Suprapubic skin (tissue), 4 donors: ENCODE measurements around the gene ROS1. TPM values are rescaled to one million over a fixed set of nuclear protein-coding genes. Genes with fewer than 3 reads are reported as not detected.
"Not testable (repeated sequence)": the region's sequence is repeated elsewhere in the genome, so short reads cannot be mapped to it uniquely, and the experiment has no call there.

Source experiments
- DNase-seq, 2 donors: peaks; one replicate each; pipeline ENCODE4 v3.0.0-alpha.2; 2019; ENCODE audit warnings: low spot score in 2 of 2
- H3K27ac ChIP-seq: fragments of 200-600 bp; sonication (generic); one replicate; pipeline ENCODE4 v1.5.1; 2019
- H3K27me3 ChIP-seq: fragments of 200-600 bp; sonication (generic); one replicate; pipeline ENCODE4 v1.5.1; 2019
- H3K36me3 ChIP-seq: fragments of 200-600 bp; sonication (generic); one replicate; pipeline ENCODE4 v1.5.1; 2019
- H3K4me1 ChIP-seq: fragments of 200-600 bp; sonication (generic); one replicate; pipeline ENCODE4 v1.5.1; 2019
- H3K4me3 ChIP-seq: fragments of 200-600 bp; sonication (generic); one replicate; pipeline ENCODE4 v1.5.1; 2019; ENCODE audit warnings: mild to moderate bottlenecking
- H3K9me3 ChIP-seq: fragments of 200-600 bp; sonication (generic); one replicate; pipeline ENCODE4 v1.5.1; 2019
- EP300 ChIP-seq: sonication (generic); formaldehyde crosslinking; IDR thresholded peaks from one replicate; pipeline ENCODE4 v1.6.1; 2017; ENCODE audit warnings: antibody characterized with exemption
- POLR2A ChIP-seq, 2 donors: fragments of 450-650 bp; IDR thresholded peaks; one replicate each; pipeline ENCODE4 v1.6.1; 2017; ENCODE audit warnings: antibody characterized with exemption in 2 of 2, mild to moderate bottlenecking in 2 of 2, moderate library complexity in 2 of 2
- POLR2AphosphoS5 ChIP-seq, 3 donors: sonication (generic); formaldehyde crosslinking; IDR thresholded peaks; one replicate each; pipeline ENCODE4 v1.6.1; 2017; ENCODE audit warnings: antibody characterized with exemption in 3 of 3
- WGBS: methylation state at CpG from one replicate; pipeline ENCODE4 v1.1.5; 2018; 5-methylcytosine and 5-hydroxymethylcytosine counted together
- total RNA-seq, 4 donors: library from RNA; depleted of rRNA; stranded (reverse); fragments of >200 nt; gene quantifications; one replicate each; pipeline ENCODE4 v1.1.0, GENCODE V29; 2016
- TF ChIP-seq, protein P1 (sequence below), 2 donors: fragments of 200-600 bp in 1 of 2; fragments of 450-650 bp in 1 of 2; sonication (generic) in 1 of 2; IDR thresholded peaks; one replicate each; pipeline ENCODE4 v1.5.1; 2016 to 2019; ENCODE audit warnings: antibody characterized with exemption in 2 of 2, mild to moderate bottlenecking in 1 of 2, moderate library complexity in 1 of 2

ROS1 gene
- 1 to 10 TPM in 1 of 4 donors, under 1 TPM in 3; 0.49 to 2.8 (median 0.69) TPM for total RNA-seq

DNA sequence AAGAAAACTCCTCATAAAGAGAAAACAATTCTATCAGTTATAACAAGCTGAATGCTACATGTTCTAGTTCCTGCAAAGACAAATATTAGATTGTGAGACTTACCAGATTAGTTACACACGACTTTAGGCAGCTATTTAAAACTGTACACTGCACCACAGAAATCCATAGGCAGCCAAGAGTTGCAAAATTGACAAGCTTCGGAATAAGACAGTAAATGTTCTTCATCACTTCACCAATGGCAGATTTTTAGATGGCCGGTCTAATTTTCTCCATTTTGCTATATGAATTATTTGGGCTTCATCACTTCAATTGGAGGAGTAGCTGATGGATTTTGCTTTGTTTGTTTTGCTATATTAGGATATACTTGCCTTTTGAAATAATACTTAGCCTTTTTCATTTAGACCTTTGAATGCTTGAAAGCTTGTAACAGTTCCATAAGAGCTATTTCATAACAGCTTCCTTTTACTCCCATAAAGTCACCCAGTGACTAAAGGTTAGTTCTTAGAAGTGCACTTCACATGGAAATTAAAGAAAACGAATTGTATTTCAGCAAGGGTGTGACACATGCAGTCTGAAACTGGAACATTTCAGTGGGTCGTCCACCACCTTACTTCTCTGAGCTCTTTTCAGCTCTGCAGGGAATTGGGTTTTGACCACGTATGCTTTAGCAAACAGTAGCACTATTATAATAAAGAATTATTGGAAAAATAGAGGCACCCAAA lies at the start of gene ROS1:
TSS of gene ROS1 (minus strand) at position 512 of the 723 bp plus-strand sequence. CDS start at position 226, 286 bp downstream.
- H3K4me3 ChIP-seq, result no peak within 1 kb of the TSS
- TF ChIP-seq POLR2AphosphoS5 (IDR thresholded peaks at IDR 0.05) (no peak), POLR2A (IDR thresholded peaks at IDR 0.05) (no peak), EP300 (no peak)
- TF ChIP-seq, protein P1, sequence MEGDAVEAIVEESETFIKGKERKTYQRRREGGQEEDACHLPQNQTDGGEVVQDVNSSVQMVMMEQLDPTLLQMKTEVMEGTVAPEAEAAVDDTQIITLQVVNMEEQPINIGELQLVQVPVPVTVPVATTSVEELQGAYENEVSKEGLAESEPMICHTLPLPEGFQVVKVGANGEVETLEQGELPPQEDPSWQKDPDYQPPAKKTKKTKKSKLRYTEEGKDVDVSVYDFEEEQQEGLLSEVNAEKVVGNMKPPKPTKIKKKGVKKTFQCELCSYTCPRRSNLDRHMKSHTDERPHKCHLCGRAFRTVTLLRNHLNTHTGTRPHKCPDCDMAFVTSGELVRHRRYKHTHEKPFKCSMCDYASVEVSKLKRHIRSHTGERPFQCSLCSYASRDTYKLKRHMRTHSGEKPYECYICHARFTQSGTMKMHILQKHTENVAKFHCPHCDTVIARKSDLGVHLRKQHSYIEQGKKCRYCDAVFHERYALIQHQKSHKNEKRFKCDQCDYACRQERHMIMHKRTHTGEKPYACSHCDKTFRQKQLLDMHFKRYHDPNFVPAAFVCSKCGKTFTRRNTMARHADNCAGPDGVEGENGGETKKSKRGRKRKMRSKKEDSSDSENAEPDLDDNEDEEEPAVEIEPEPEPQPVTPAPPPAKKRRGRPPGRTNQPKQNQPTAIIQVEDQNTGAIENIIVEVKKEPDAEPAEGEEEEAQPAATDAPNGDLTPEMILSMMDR (IDR thresholded peaks at IDR 0.05), result no peak
- DNase-seq, result no peak
- 61% methylated on average over 6 of the region's 6 CpGs for WGBS
- H3K36me3 ChIP-seq, result no peaks in the 10 kb centered on the region
- H3K27me3 ChIP-seq, result peaks cover 5% of the 10 kb centered on the region
- no peaks in the 10 kb centered on the region for H3K9me3 ChIP-seq
- no peak within 1 kb of the TSS for H3K27ac ChIP-seq
- no peaks in the 10 kb centered on the region for H3K4me1 ChIP-seq

DNA sequence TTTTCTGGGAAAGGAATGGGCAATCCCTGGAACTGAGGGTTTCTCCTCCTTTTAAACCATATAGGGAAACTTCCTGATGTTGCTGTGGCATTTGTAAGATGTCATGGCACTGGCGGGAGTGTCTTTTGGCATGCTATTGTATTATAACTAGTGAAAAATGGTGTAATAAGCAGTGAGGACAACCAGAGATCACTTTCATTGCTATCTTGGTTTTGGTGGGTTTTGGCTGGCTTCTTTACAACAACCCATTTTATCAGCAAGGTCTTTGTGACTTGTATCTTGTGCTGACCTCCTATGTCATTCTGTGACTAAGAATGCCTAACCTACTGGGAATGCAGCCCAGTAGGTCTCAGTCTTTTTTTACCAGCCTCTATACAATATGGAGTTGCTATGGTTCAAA lies 47.7 kb upstream of the ROS1 start:
- TF ChIP-seq POLR2A (IDR thresholded peaks at IDR 0.05) (no peak), POLR2AphosphoS5 (IDR thresholded peaks at IDR 0.05) (no peak), EP300 (no peak)
- TF ChIP-seq, protein P1 (IDR thresholded peaks at IDR 0.05), result no peak
- Histone ChIP-seq H3K4me3 (no peak overlapping the region), H3K9me3 (no peaks in the 10 kb centered on the region), H3K27me3 (no peaks in the 10 kb centered on the region), H3K4me1 (no peaks in the 10 kb centered on the region), H3K36me3 (no peaks in the 10 kb centered on the region), H3K27ac (no peak overlapping the region)
- DNase-seq, result no peak
- 92% methylated on average over 1 of the region's 1 CpG for WGBS

DNA sequence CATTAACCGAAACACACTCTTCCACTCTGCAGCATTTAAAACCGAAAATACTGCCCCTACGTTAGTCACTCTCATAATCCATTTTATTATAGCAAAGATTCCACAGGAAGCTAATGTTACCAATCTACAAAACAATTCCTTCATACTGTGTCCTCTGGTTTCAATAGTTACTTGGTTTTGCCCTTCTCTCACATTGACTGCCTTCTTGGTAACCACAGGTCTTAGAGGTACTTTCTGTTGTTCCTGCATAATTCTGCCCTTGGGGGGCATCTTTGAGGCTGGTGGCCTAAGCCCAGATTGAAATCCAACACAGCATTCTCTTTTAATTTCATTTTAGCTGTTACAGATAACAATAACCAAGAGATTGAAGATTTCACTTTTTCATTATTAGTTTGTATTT lies 46.9 kb upstream of the ROS1 start:
- Histone ChIP-seq H3K27me3 (no peaks in the 10 kb centered on the region), H3K27ac (no peak overlapping the region), H3K4me1 (no peaks in the 10 kb centered on the region), H3K36me3 (no peaks in the 10 kb centered on the region), H3K9me3 (no peaks in the 10 kb centered on the region), H3K4me3 (no peak overlapping the region)
- WGBS, result 95% methylated on average over 3 of the region's 3 CpGs
- TF ChIP-seq EP300 (no peak), POLR2A (IDR thresholded peaks at IDR 0.05) (no peak)
- DNase-seq, result no peak

DNA sequence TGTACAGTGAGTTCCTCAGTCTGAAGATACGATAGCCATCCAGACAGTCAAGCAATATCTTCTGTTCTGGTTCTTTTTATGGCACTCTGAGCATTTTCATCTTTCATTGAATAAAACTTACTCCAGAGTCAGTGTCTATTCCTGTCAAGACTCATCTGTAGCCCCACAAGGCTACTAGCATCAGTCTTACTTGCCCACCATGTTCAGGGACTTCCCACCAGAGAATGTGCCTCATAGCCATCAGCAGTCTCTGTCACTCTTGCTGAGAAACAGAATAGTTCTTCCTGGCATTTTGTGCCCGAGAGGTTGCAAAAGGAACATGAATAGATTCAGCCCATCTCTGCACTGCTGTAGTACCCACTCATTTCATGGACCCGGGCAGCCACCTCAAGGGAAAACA lies 44.0 kb upstream of the ROS1 start:
- 90% methylated on average over 3 of the region's 3 CpGs for WGBS
- H3K4me3 ChIP-seq, result no peak overlapping the region
- no peak for TF ChIP-seq EP300
- TF ChIP-seq, protein P1 (IDR thresholded peaks at IDR 0.05), result no peak
- TF ChIP-seq POLR2AphosphoS5 (IDR thresholded peaks at IDR 0.05), result no peak
- no peak for TF ChIP-seq POLR2A (IDR thresholded peaks at IDR 0.05)
- no peaks in the 10 kb centered on the region for H3K9me3 ChIP-seq
- H3K27ac ChIP-seq, result no peak overlapping the region
- no peak for DNase-seq
- no peaks in the 10 kb centered on the region for H3K4me1 ChIP-seq
- no peaks in the 10 kb centered on the region for H3K27me3 ChIP-seq
- H3K36me3 ChIP-seq, result no peaks in the 10 kb centered on the region

DNA sequence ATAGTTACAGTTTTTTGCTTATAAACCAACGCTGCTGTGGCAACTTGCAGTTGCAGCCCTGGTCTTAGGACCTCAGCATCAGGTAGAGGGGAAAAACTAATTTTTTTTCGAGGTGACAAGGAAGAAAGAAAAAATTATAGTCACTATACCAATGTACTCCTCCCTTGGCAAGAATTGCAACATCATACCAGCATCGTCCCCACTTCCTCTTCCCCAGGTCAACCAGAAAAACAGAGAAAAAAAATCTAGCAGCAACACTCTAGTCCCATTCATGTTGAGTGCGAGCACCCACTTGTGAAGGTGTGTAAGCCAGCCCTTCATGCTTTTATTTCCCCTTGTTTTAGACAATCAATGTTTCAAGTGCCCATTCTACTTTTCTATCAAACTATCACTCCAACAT lies 43.6 kb upstream of the ROS1 start:
- H3K36me3 ChIP-seq, result no peaks in the 10 kb centered on the region
- TF ChIP-seq, protein P1 (IDR thresholded peaks at IDR 0.05), result no peak
- TF ChIP-seq POLR2AphosphoS5 (IDR thresholded peaks at IDR 0.05) (no peak), EP300 (no peak), POLR2A (IDR thresholded peaks at IDR 0.05) (no peak)
- DNase-seq, result no peak
- H3K27me3 ChIP-seq, result no peaks in the 10 kb centered on the region
- H3K9me3 ChIP-seq, result no peaks in the 10 kb centered on the region
- WGBS, result 62% methylated on average over 4 of the region's 4 CpGs
- no peak overlapping the region for H3K27ac ChIP-seq
- H3K4me3 ChIP-seq, result no peak overlapping the region
- no peaks in the 10 kb centered on the region for H3K4me1 ChIP-seq

DNA sequence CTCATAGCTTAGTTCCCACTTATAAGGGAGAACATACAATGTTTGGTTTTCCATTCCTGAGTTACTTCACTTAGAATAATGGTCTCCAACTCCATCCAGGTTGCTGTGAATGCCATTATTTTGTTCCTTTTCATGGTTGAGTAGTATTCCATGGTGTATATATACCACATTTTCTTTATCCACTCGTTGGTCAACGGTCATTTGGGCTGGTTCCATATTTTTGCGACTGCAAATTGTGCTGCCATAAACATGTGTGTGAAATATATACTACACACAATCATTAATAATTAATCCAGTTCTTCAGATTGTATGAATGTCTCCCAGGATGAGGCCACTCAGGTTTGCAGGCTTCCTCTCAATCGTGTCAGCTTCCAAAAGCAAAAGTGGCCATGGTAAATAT lies 42.8 kb upstream of the ROS1 start:
- not testable (repeated sequence) for H3K27ac ChIP-seq, H3K4me1 ChIP-seq, DNase-seq, H3K36me3 ChIP-seq, H3K4me3 ChIP-seq, H3K27me3 ChIP-seq, H3K9me3 ChIP-seq
- WGBS, result 88% methylated on average over 4 of the region's 4 CpGs
